ENCODE results near the gene RAB3D.
"Not testable (repeated sequence)": the region's sequence is repeated elsewhere in the genome, so short reads cannot be mapped to it uniquely, and the experiment has no call there.

RAB3D gene

GRCh38 chr19:11339254-11340098 lies at the start of gene RAB3D:
TSS of gene RAB3D (minus strand) at chr19:11339657. CDS start at chr19:11337399, 2,258 bp downstream.
- Mint-ChIP-seq H3K27ac (no peak within 1 kb of the TSS), H3K4me3 (peak within 1 kb of the TSS; percentile 74)

GRCh38 chr19:11387162-11388034 lies 47.9 kb upstream of the RAB3D start:
- Mint-ChIP-seq H3K27ac (no peak overlapping the region), H3K36me3 (ENCODE audit: low read depth) (no peaks in the 10 kb centered on the region), H3K27me3 (ENCODE audit: low read depth) (peaks cover 18% of the 10 kb centered on the region), H3K9me3 (peaks cover 3% of the 10 kb centered on the region), H3K4me3 (no peak overlapping the region), H3K4me1 (ENCODE audit: low read depth) (peaks cover 5% of the 10 kb centered on the region)

More at GRCh38 chr19:11339254-11340098, at the start of gene RAB3D:
- Mint-ChIP-seq H3K9me3 (no peaks in the 10 kb centered on the region), H3K27me3 (ENCODE audit: low read depth) (no peaks in the 10 kb centered on the region), H3K36me3 (ENCODE audit: low read depth) (peaks cover 15% of the 10 kb centered on the region), H3K4me1 (ENCODE audit: low read depth) (peaks cover 14% of the 10 kb centered on the region)

GRCh38 chr19:11384778-11385129 lies 45.3 kb upstream of the RAB3D start:
- H3K36me3 Mint-ChIP-seq (ENCODE audit: low read depth) = peaks cover 3% of the 10 kb centered on the region
- H3K4me3 Mint-ChIP-seq = no peak overlapping the region
- no peak overlapping the region for H3K27ac Mint-ChIP-seq
- H3K27me3 Mint-ChIP-seq (ENCODE audit: low read depth) = peaks cover 26% of the 10 kb centered on the region
- H3K4me1 Mint-ChIP-seq (ENCODE audit: low read depth) = peaks cover 20% of the 10 kb centered on the region
- H3K9me3 Mint-ChIP-seq = no peaks in the 10 kb centered on the region

GRCh38 chr19:11383706-11384048 lies 44.2 kb upstream of the RAB3D start:
- Mint-ChIP-seq H3K9me3 (no peaks in the 10 kb centered on the region), H3K4me1 (ENCODE audit: low read depth) (peaks cover 21% of the 10 kb centered on the region), H3K27me3 (ENCODE audit: low read depth) (peaks cover 26% of the 10 kb centered on the region), H3K4me3 (no peak overlapping the region), H3K27ac (no peak overlapping the region), H3K36me3 (ENCODE audit: low read depth) (peaks cover 4% of the 10 kb centered on the region)

- peaks cover 6% of the 10 kb centered on the region for H3K36me3 Mint-ChIP-seq (ENCODE audit: low read depth)
- H3K4me3 Mint-ChIP-seq = peak overlapping the region; percentile 60
- peak overlapping the region; percentile 62 for H3K27ac Mint-ChIP-seq
- H3K9me3 Mint-ChIP-seq = no peaks in the 10 kb centered on the region
- H3K27me3 Mint-ChIP-seq (ENCODE audit: low read depth) = peaks cover 26% of the 10 kb centered on the region
- H3K4me1 Mint-ChIP-seq (ENCODE audit: low read depth) = peaks cover 22% of the 10 kb centered on the region
Measured at GRCh38 chr19:11382898-11383705, 43.6 kb upstream of the RAB3D start.

GRCh38 chr19:11380653-11381537 lies 41.4 kb upstream of the RAB3D start:
- H3K4me1 Mint-ChIP-seq (ENCODE audit: low read depth) = peaks cover 33% of the 10 kb centered on the region
- H3K36me3 Mint-ChIP-seq (ENCODE audit: low read depth) = peaks cover 12% of the 10 kb centered on the region
- peak overlapping the region; percentile 100 for H3K27ac Mint-ChIP-seq
- H3K9me3 Mint-ChIP-seq = peaks cover 3% of the 10 kb centered on the region
- peak overlapping the region; percentile 96 for H3K4me3 Mint-ChIP-seq
- peaks cover 26% of the 10 kb centered on the region for H3K27me3 Mint-ChIP-seq (ENCODE audit: low read depth)

GRCh38 chr19:11379857-11380350 lies 40.4 kb upstream of the RAB3D start:
- Mint-ChIP-seq H3K27me3 (ENCODE audit: low read depth) (peaks cover 22% of the 10 kb centered on the region), H3K27ac (peak overlapping the region; percentile 100), H3K36me3 (ENCODE audit: low read depth) (peaks cover 12% of the 10 kb centered on the region), H3K4me3 (peak overlapping the region; percentile 96), H3K4me1 (ENCODE audit: low read depth) (peaks cover 37% of the 10 kb centered on the region), H3K9me3 (peaks cover 3% of the 10 kb centered on the region)

GRCh38 chr19:11379269-11379845 lies 39.9 kb upstream of the RAB3D start:
- peaks cover 37% of the 10 kb centered on the region for H3K4me1 Mint-ChIP-seq (ENCODE audit: low read depth)
- not testable (repeated sequence) for H3K9me3 Mint-ChIP-seq, H3K4me3 Mint-ChIP-seq, H3K27ac Mint-ChIP-seq
- H3K36me3 Mint-ChIP-seq (ENCODE audit: low read depth) = peaks cover 12% of the 10 kb centered on the region
- peaks cover 17% of the 10 kb centered on the region for H3K27me3 Mint-ChIP-seq (ENCODE audit: low read depth)

- Mint-ChIP-seq H3K27ac (no peak overlapping the region), H3K9me3 (peaks cover 3% of the 10 kb centered on the region), H3K27me3 (ENCODE audit: low read depth) (peaks cover 15% of the 10 kb centered on the region), H3K4me3 (no peak overlapping the region), H3K36me3 (ENCODE audit: low read depth) (peaks cover 12% of the 10 kb centered on the region), H3K4me1 (ENCODE audit: low read depth) (peaks cover 37% of the 10 kb centered on the region)
Measured at GRCh38 chr19:11378319-11379189, 39.1 kb upstream of the RAB3D start.

- Mint-ChIP-seq H3K9me3 (peaks cover 3% of the 10 kb centered on the region), H3K4me1 (ENCODE audit: low read depth) (peaks cover 39% of the 10 kb centered on the region), H3K36me3 (ENCODE audit: low read depth) (peaks cover 12% of the 10 kb centered on the region), H3K4me3 (no peak overlapping the region), H3K27me3 (ENCODE audit: low read depth) (peaks cover 11% of the 10 kb centered on the region), H3K27ac (no peak overlapping the region)
Measured at GRCh38 chr19:11377756-11378155, 38.3 kb upstream of the RAB3D start.

GRCh38 chr19:11377237-11377636 lies 37.8 kb upstream of the RAB3D start:
- peaks cover 12% of the 10 kb centered on the region for H3K36me3 Mint-ChIP-seq (ENCODE audit: low read depth)
- peak overlapping the region; percentile 67 for H3K4me3 Mint-ChIP-seq
- H3K9me3 Mint-ChIP-seq = peaks cover 3% of the 10 kb centered on the region
- H3K27ac Mint-ChIP-seq = peak overlapping the region; percentile 93
- H3K27me3 Mint-ChIP-seq (ENCODE audit: low read depth) = peaks cover 8% of the 10 kb centered on the region
- H3K4me1 Mint-ChIP-seq (ENCODE audit: low read depth) = peaks cover 36% of the 10 kb centered on the region

GRCh38 chr19:11375143-11375948 lies 35.9 kb upstream of the RAB3D start:
- Mint-ChIP-seq H3K27ac (no peak overlapping the region), H3K27me3 (ENCODE audit: low read depth) (no peaks in the 10 kb centered on the region), H3K4me1 (ENCODE audit: low read depth) (peaks cover 27% of the 10 kb centered on the region), H3K9me3 (peaks cover 3% of the 10 kb centered on the region), H3K36me3 (ENCODE audit: low read depth) (peaks cover 12% of the 10 kb centered on the region), H3K4me3 (no peak overlapping the region)
